ENCODE data around the gene FAM83D.

DNA sequence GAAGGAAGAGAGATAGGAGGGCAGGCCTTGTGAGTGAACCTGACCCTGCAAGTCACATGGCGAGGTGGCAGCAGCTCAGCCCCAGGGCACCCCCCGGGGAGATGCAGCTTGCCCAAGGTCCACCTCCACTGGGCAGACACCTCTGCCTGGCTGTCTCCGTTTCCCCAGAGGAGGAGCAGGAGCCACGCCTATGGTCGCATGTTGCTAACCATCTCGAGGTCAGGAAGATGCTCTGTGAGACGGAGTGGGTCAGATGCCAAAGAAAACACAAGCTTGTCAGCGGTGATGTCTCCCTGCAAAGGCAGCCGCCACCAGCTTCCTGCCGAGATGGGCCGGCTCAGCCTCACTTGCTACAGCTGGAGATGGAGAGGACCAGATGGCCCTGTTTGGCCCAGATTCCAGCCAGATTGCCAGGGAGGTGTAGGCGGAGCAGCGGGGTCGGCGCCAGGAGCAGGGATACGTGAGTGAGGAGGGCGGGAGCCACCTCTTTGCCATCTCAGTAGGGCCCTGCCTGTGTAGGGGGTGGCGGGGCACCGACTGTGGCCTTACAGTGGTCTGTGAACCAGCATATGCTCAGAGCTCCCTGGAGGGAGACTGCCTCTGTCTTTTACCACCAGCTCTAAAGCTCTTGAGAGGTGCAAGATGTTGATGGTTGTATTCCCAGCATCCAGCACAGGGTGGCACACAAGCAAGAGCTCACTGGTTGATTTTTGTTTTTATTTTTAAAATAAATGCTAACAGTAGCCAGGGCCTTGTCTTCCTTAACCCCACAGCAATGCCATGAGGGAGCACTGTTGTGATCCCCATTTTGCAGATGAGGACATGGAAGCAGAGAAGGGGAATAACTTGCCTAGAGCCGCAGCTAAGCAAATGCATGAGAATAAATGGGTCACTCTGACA, 42.9 kb upstream of the FAM83D start:
- TF ChIP-seq, protein P1, sequence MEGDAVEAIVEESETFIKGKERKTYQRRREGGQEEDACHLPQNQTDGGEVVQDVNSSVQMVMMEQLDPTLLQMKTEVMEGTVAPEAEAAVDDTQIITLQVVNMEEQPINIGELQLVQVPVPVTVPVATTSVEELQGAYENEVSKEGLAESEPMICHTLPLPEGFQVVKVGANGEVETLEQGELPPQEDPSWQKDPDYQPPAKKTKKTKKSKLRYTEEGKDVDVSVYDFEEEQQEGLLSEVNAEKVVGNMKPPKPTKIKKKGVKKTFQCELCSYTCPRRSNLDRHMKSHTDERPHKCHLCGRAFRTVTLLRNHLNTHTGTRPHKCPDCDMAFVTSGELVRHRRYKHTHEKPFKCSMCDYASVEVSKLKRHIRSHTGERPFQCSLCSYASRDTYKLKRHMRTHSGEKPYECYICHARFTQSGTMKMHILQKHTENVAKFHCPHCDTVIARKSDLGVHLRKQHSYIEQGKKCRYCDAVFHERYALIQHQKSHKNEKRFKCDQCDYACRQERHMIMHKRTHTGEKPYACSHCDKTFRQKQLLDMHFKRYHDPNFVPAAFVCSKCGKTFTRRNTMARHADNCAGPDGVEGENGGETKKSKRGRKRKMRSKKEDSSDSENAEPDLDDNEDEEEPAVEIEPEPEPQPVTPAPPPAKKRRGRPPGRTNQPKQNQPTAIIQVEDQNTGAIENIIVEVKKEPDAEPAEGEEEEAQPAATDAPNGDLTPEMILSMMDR (conservative IDR thresholded peaks at IDR 0.05; ENCODE audit: low read depth in 2 of 2) = no peak
- TF ChIP-seq CREB1 (CRISPR knock-in tag; IDR thresholded peaks at IDR 0.05; ENCODE audit: low read depth) (no peak), EZH2 (IDR thresholded peaks at IDR 0.05; ENCODE audit: low read depth, unreplicated experiment) (no peak), EZH2phosphoT487 (IDR thresholded peaks at IDR 0.05; ENCODE audit: unreplicated experiment) (no peak), JUNB (IDR thresholded peaks at IDR 0.05; ENCODE audit: unreplicated experiment) (no peak), POLR2AphosphoS5 (IDR thresholded peaks at IDR 0.05; ENCODE audit: low read depth) (no peak), STAT1 (IDR thresholded peaks at IDR 0.05; ENCODE audit: unreplicated experiment) (no peak), NANOG (IDR thresholded peaks at IDR 0.05; ENCODE audit: borderline replicate concordance) (no peak)
- TF ChIP-seq, protein P2, sequence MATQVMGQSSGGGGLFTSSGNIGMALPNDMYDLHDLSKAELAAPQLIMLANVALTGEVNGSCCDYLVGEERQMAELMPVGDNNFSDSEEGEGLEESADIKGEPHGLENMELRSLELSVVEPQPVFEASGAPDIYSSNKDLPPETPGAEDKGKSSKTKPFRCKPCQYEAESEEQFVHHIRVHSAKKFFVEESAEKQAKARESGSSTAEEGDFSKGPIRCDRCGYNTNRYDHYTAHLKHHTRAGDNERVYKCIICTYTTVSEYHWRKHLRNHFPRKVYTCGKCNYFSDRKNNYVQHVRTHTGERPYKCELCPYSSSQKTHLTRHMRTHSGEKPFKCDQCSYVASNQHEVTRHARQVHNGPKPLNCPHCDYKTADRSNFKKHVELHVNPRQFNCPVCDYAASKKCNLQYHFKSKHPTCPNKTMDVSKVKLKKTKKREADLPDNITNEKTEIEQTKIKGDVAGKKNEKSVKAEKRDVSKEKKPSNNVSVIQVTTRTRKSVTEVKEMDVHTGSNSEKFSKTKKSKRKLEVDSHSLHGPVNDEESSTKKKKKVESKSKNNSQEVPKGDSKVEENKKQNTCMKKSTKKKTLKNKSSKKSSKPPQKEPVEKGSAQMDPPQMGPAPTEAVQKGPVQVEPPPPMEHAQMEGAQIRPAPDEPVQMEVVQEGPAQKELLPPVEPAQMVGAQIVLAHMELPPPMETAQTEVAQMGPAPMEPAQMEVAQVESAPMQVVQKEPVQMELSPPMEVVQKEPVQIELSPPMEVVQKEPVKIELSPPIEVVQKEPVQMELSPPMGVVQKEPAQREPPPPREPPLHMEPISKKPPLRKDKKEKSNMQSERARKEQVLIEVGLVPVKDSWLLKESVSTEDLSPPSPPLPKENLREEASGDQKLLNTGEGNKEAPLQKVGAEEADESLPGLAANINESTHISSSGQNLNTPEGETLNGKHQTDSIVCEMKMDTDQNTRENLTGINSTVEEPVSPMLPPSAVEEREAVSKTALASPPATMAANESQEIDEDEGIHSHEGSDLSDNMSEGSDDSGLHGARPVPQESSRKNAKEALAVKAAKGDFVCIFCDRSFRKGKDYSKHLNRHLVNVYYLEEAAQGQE (IDR thresholded peaks at IDR 0.05; ENCODE audit: unreplicated experiment) = no peak
- TF ChIP-seq, protein P3, sequence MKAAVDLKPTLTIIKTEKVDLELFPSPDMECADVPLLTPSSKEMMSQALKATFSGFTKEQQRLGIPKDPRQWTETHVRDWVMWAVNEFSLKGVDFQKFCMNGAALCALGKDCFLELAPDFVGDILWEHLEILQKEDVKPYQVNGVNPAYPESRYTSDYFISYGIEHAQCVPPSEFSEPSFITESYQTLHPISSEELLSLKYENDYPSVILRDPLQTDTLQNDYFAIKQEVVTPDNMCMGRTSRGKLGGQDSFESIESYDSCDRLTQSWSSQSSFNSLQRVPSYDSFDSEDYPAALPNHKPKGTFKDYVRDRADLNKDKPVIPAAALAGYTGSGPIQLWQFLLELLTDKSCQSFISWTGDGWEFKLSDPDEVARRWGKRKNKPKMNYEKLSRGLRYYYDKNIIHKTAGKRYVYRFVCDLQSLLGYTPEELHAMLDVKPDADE (IDR thresholded peaks at IDR 0.05) = no peak
- TF ChIP-seq, protein P4, sequence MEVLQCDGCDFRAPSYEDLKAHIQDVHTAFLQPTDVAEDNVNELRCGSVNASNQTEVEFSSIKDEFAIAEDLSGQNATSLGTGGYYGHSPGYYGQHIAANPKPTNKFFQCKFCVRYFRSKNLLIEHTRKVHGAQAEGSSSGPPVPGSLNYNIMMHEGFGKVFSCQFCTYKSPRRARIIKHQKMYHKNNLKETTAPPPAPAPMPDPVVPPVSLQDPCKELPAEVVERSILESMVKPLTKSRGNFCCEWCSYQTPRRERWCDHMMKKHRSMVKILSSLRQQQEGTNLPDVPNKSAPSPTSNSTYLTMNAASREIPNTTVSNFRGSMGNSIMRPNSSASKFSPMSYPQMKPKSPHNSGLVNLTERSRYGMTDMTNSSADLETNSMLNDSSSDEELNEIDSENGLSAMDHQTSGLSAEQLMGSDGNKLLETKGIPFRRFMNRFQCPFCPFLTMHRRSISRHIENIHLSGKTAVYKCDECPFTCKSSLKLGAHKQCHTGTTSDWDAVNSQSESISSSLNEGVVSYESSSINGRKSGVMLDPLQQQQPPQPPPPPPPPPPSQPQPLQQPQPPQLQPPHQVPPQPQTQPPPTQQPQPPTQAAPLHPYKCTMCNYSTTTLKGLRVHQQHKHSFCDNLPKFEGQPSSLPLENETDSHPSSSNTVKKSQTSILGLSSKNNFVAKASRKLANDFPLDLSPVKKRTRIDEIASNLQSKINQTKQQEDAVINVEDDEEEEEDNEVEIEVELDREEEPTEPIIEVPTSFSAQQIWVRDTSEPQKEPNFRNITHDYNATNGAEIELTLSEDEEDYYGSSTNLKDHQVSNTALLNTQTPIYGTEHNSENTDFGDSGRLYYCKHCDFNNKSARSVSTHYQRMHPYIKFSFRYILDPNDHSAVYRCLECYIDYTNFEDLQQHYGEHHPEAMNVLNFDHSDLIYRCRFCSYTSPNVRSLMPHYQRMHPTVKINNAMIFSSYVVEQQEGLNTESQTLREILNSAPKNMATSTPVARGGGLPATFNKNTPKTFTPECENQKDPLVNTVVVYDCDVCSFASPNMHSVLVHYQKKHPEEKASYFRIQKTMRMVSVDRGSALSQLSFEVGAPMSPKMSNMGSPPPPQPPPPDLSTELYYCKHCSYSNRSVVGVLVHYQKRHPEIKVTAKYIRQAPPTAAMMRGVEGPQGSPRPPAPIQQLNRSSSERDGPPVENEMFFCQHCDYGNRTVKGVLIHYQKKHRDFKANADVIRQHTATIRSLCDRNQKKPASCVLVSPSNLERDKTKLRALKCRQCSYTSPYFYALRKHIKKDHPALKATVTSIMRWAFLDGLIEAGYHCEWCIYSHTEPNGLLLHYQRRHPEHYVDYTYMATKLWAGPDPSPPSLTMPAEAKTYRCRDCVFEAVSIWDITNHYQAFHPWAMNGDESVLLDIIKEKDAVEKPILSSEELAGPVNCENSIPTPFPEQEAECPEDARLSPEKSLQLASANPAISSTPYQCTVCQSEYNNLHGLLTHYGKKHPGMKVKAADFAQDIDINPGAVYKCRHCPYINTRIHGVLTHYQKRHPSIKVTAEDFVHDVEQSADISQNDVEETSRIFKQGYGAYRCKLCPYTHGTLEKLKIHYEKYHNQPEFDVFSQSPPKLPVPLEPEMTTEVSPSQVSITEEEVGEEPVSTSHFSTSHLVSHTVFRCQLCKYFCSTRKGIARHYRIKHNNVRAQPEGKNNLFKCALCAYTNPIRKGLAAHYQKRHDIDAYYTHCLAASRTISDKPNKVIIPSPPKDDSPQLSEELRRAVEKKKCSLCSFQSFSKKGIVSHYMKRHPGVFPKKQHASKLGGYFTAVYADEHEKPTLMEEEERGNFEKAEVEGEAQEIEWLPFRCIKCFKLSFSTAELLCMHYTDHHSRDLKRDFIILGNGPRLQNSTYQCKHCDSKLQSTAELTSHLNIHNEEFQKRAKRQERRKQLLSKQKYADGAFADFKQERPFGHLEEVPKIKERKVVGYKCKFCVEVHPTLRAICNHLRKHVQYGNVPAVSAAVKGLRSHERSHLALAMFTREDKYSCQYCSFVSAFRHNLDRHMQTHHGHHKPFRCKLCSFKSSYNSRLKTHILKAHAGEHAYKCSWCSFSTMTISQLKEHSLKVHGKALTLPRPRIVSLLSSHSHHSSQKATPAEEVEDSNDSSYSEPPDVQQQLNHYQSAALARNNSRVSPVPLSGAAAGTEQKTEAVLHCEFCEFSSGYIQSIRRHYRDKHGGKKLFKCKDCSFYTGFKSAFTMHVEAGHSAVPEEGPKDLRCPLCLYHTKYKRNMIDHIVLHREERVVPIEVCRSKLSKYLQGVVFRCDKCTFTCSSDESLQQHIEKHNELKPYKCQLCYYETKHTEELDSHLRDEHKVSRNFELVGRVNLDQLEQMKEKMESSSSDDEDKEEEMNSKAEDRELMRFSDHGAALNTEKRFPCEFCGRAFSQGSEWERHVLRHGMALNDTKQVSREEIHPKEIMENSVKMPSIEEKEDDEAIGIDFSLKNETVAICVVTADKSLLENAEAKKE (CRISPR knock-in tag; IDR thresholded peaks at IDR 0.05) = no peak

Measured in GM23338 (cell line).